Keratinocyte (primary cell): ENCODE measurements around the gene PGAP1. TPM values are rescaled to one million over a fixed set of nuclear protein-coding genes. Genes with fewer than 3 reads are reported as not detected.

Source experiments
- DNase-seq: peaks from one replicate; pipeline ENCODE4 v3.0.0-alpha.2; 2011; ENCODE audit warnings: low read depth, missing footprints, low spot score
- FAIRE-seq: peaks from 2 replicates; lab custom pipeline; 2011; peaks lifted over from hg19 to GRCh38; lab: Jason Lieb, UNC
- H2AFZ ChIP-seq: 2 replicates; pipeline ENCODE4 v1.6.0; 2012; ENCODE audit warnings: low read length, control low read depth, inconsistent platforms; ENCODE audit not compliant: control insufficient read depth
- H3K27ac ChIP-seq: 2 replicates; pipeline ENCODE4 v1.5.1; 2011; ENCODE audit warnings: low read length; ENCODE audit not compliant: control insufficient read depth, insufficient read depth
- H3K27me3 ChIP-seq: 3 replicates; pipeline ENCODE4 v1.6.0; 2011; ENCODE audit warnings: low read length; ENCODE audit not compliant: control insufficient read depth, insufficient read depth; ENCODE audit errors: extremely low read depth
- H3K36me3 ChIP-seq, 2 experiments: 2 replicates in 1 of 2; 3 replicates in 1 of 2; pipeline ENCODE4 v1.5.1; 2011; ENCODE audit warnings: low read length in 2 of 2, mild to moderate bottlenecking in 1 of 2; ENCODE audit not compliant: control insufficient read depth in 2 of 2, insufficient read depth in 2 of 2; ENCODE audit errors: extremely low read depth in 1 of 2
- H3K4me1 ChIP-seq: 3 replicates; pipeline ENCODE4 v1.5.1; 2011; ENCODE audit warnings: low read length; ENCODE audit not compliant: control insufficient read depth, insufficient read depth; ENCODE audit errors: extremely low read depth
- H3K4me2 ChIP-seq: 3 replicates; pipeline ENCODE4 v1.6.0; 2011; ENCODE audit warnings: low read depth, low read length; ENCODE audit not compliant: control insufficient read depth, insufficient read depth; ENCODE audit errors: extremely low read depth
- H3K4me3 ChIP-seq, 3 experiments: fragments of 200-600 bp in 1 of 3; sonication (generic) in 1 of 3; 2 replicates in 2 of 3; 3 replicates in 1 of 3; pipeline ENCODE4 v1.5.1; 2011 to 2016; ENCODE audit warnings: low read length in 3 of 3, mild to moderate bottlenecking in 3 of 3, control low read depth in 2 of 3, inconsistent platforms in 1 of 3, low read depth in 1 of 3, mixed read lengths in 1 of 3, mixed run types in 1 of 3, moderate library complexity in 1 of 3; ENCODE audit not compliant: control insufficient read depth in 2 of 3, insufficient read depth in 2 of 3; ENCODE audit errors: extremely low read depth in 1 of 3
- H3K79me2 ChIP-seq: 2 replicates; pipeline ENCODE4 v1.6.0; 2012; ENCODE audit warnings: low read length; ENCODE audit not compliant: control insufficient read depth, insufficient read depth
- H3K9ac ChIP-seq: 3 replicates; pipeline ENCODE4 v1.6.0; 2011; ENCODE audit warnings: low read length; ENCODE audit not compliant: control insufficient read depth, insufficient read depth; ENCODE audit errors: extremely low read depth
- H3K9me1 ChIP-seq: 3 replicates; pipeline ENCODE4 v1.6.0; 2011; ENCODE audit warnings: low read length; ENCODE audit not compliant: control insufficient read depth, insufficient read depth; ENCODE audit errors: extremely low read depth
- H3K9me3 ChIP-seq: 2 replicates; pipeline ENCODE4 v1.5.1; 2012; ENCODE audit warnings: low read depth, low read length; ENCODE audit not compliant: control insufficient read depth
- H4K20me1 ChIP-seq: 3 replicates; pipeline ENCODE4 v1.6.0; 2011; ENCODE audit warnings: low read length; ENCODE audit not compliant: control insufficient read depth, insufficient read depth; ENCODE audit errors: extremely low read depth
- CTCF ChIP-seq, 3 experiments: IDR thresholded peaks in 1 of 3; conservative IDR thresholded peaks in 1 of 3; optimal IDR thresholded peaks in 1 of 3; 2 replicates in 2 of 3; 3 replicates in 1 of 3; pipeline versions ENCODE3 to v1.5.1; 2011; ENCODE audit warnings: low read length in 3 of 3, mild to moderate bottlenecking in 3 of 3, moderate library complexity in 2 of 3, control low read depth in 1 of 3, inconsistent platforms in 1 of 3; ENCODE audit not compliant: insufficient read depth in 2 of 3; ENCODE audit errors: extremely low read depth in 1 of 3
- EZH2 ChIP-seq: IDR thresholded peaks from one replicate; pipeline ENCODE4 v1.6.1; 2012; ENCODE audit warnings: inconsistent platforms, mild to moderate bottlenecking, low read length, moderate library complexity
- dilution Hi-C: fragments of 300-500 bp; cut with MboI; formaldehyde crosslinking; loops from one replicate; pipeline ENCODE4 v1.7.0; 2020; ENCODE audit warnings: low sequenced_read_pairs; ENCODE audit not compliant: extremely low pct_ligation_motif_present
- polyA plus RNA-seq, 5 experiments: library from polyadenylated mRNA; depleted of rRNA in 3 of 5; stranded (reverse) in 3 of 5; stranded (forward) in 1 of 5; unstranded in 1 of 5; fragments of >200 nt; gene quantifications; 1 replicate in 1 of 5; 2 replicates in 3 of 5; 3 replicates in 1 of 5; pipeline versions ENCODE4 v1.2.1 to v1.2.3, GENCODE V29; 2011 to 2012; ENCODE audit warnings: missing spikeins in 2 of 5, low read depth in 1 of 5, low replicate concordance in 1 of 5

Gene PGAP1
- polyA plus RNA-seq, 1 donor (not counting 4 experiments of a cell fraction or from before 2014, with no cell fraction given), result 7.1 TPM

- no peak overlapping the region for H3K9ac ChIP-seq
- peaks cover 0 to 4% of the 10 kb centered on the region in 2 experiments for H3K36me3 ChIP-seq
- no peaks in the 10 kb centered on the region for H3K9me3 ChIP-seq
- no peak for TF ChIP-seq EZH2
- TF ChIP-seq CTCF (optimal IDR thresholded peaks at IDR 0.05 in 1 of 3, IDR thresholded peaks at IDR 0.05 in 1 of 3, conservative IDR thresholded peaks at IDR 0.05 in 1 of 3; ENCODE audit: extremely low read depth in 1 of 3, insufficient read depth in 2 of 3, low read length in 3 of 3), result no peak
- no peak for DNase-seq
- H3K27me3 ChIP-seq, result no peaks in the 10 kb centered on the region
- no peak for FAIRE-seq
- H3K79me2 ChIP-seq, result no peaks in the 10 kb centered on the region
- no peak overlapping the region for H3K4me3 ChIP-seq
- H4K20me1 ChIP-seq, result no peaks in the 10 kb centered on the region
- no peak overlapping the region for H3K27ac ChIP-seq
- H3K4me1 ChIP-seq, result no peaks in the 10 kb centered on the region
- H3K4me2 ChIP-seq, result no peak overlapping the region
- H2AFZ ChIP-seq, result no peak overlapping the region
- dilution Hi-C loops, result no loop called here
- H3K9me1 ChIP-seq, result no peaks in the 10 kb centered on the region
Observed at GRCh38 chr2:196851088-196851487, 75.4 kb downstream of the PGAP1 start.

- H3K9ac ChIP-seq, result no peak overlapping the region
- no peaks in the 10 kb centered on the region for H3K79me2 ChIP-seq
- H3K4me1 ChIP-seq, result no peaks in the 10 kb centered on the region
- no peaks in the 10 kb centered on the region for H3K27me3 ChIP-seq
- TF ChIP-seq CTCF (optimal IDR thresholded peaks at IDR 0.05 in 1 of 3, IDR thresholded peaks at IDR 0.05 in 1 of 3, conservative IDR thresholded peaks at IDR 0.05 in 1 of 3; ENCODE audit: extremely low read depth in 1 of 3, insufficient read depth in 2 of 3, low read length in 3 of 3) (peak; percentile 15 to 46 (median 16)), EZH2 (no peak)
- peaks cover 0 to 4% of the 10 kb centered on the region in 2 experiments for H3K36me3 ChIP-seq
- H3K9me3 ChIP-seq, result no peaks in the 10 kb centered on the region
- no peaks in the 10 kb centered on the region for H3K9me1 ChIP-seq
- H3K4me2 ChIP-seq, result no peak overlapping the region
- H2AFZ ChIP-seq, result no peak overlapping the region
- no peaks in the 10 kb centered on the region for H4K20me1 ChIP-seq
- H3K27ac ChIP-seq, result no peak overlapping the region
- DNase-seq, result no peak
- no peak for FAIRE-seq
- H3K4me3 ChIP-seq, result no peak overlapping the region
- dilution Hi-C loops, result no loop called here
Observed at GRCh38 chr2:196849895-196850294, 76.6 kb downstream of the PGAP1 start.
